ENCODE measurements around the gene SEZ6.

SEZ6 gene

GRCh38 chr17:29003289-29003688 is 2.5 kb downstream of the SEZ6 start:
- no peak for DNase-seq

GRCh38 chr17:29002811-29003210 is 3.0 kb downstream of the SEZ6 start:
- DNase-seq = no peak

DNA sequence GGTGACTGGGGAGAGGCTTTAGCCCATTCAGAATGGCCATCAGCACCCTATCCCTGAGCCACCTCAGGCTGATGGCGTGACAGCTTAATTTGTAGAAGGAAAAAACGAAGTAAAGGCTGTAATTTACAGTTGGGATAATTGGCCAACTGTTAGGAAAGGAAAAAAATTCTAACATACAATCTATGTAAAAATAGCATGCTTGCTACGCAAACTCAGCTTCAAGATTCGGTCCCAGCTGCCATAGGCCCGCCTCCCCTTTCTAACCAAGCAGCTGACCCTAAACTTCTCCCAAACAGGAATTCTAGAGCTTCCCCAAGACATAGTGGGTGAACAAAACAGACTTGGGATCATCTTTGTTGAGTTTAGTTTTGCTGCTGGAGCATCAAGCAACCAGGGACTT is 4.9 kb downstream of the SEZ6 start:
- no peak for DNase-seq

GRCh38 chr17:28999206-28999605 is 6.6 kb downstream of the SEZ6 start:
- no peak for DNase-seq

DNA sequence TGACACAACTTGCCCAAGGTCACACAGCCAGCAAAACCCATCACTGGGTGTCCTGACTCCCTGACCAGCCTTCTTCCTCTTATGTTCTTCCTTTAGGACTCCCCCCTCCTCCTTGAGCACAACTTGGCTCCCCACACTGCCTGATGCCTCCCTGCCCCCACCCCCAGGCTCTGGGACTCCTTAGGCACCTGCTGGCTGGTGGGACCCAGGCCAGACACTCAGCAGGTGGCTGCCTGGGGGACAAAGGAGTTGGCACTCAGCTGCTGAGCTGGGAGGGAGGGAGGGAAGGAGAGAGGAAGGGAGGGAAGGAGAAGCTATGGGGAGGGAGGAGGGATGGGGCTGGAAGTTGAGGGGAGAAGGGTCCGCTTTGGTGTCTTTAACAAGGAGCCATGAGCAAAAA is 8.0 kb downstream of the SEZ6 start:
- DNase-seq = no peak

DNA sequence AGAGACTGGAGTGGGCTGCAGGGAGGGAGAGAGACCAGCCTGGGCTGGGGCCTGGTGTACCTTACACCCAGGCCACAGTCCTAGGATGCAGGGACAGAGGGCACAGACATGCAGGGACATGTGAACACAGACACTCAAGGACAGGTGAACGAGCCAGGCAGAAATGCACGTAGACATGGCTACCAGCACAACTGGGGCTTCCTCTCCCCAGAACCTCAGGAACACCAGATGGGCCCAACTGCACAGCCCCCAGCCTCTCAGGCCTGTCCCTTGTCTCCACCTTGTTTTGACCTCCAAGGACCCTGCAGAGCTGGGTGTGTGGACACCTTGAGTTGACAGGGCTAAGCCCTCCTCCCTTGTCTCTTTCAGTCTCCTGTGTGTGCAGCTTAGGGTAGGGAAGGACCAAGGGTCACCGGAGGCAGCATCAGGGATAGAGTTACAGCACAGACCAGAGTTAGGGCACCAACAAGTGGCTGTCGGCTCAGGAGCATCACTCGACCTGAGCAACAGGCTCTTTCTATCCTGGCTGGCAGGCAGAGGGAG is 9.2 kb downstream of the SEZ6 start:
- DNase-seq = no peak

GRCh38 chr17:28993645-28994426 is 12.0 kb downstream of the SEZ6 start:
- DNase-seq = no peak

DNA sequence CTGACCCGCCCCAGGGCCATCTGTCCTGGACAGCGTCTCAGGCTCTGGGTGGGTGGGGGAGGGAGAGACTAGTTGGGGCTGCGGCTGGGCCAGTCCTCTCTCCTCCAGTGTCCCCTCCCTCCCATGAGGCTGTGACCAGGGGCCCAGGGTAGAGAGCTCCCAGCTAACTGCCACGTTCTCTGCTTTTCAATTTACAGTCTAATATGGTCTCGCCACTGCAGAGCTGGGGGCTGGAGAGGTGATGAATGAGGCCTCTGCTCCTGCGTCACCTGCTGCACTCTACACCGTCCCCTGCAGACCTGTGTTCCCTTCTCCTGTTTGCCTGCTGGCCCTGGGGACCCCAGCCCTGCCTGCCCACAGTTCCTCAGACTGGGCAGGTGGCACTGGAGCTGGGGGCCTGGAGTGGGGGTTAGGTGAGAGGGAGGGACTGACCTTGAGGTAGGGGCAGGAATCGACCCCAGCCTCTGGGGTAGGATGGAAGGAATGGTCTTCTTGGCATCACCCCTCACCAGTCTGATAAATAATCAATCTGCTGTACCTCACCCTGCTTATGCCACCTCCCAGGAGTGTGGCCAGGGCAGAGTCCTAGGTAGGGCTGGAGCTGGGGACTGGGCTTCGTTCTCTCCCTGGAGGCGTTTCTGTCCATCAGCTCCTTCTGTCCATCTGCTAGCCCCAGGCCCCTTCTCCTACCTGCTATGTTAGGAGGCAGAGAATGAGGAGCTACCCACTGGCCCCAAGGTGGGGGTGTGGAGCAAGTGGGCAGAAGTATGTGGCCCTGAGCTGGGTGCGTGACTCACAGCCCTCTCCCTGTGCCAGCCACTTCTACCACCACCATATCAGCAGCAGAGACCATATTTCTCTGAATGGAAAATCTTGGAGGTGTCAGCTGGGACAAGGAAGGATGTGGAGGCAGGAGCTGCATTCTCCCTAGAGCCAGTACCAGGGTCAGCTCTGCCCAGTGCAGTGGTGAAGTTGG is 12.9 kb downstream of the SEZ6 start:
- DNase-seq = no peak

DNA sequence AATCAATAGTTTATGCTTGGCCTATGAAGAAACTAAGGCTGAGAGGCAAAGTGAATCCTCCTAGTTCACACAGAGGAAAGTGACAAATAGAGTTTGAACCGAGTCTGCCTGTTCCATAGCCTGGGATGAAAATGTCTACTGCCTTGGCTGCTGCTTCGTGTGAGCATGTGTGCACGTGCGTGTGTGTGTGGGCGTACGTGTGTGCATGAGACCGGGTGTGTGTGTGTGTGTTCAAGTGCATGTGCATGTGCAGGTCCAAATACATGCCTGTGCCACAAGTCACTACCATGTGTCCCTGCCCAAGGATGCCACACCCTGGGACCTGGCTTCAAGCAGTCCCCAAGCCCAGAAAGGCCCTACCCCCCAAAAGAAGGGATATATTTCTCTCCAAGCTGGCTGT is 13.6 kb downstream of the SEZ6 start:
- no peak for DNase-seq

- DNase-seq = no peak
Measured at GRCh38 chr17:28991779-28992178, 14.1 kb downstream of the SEZ6 start.

- no peak for DNase-seq
Measured at GRCh38 chr17:28989028-28989427, 16.8 kb downstream of the SEZ6 start.

DNA sequence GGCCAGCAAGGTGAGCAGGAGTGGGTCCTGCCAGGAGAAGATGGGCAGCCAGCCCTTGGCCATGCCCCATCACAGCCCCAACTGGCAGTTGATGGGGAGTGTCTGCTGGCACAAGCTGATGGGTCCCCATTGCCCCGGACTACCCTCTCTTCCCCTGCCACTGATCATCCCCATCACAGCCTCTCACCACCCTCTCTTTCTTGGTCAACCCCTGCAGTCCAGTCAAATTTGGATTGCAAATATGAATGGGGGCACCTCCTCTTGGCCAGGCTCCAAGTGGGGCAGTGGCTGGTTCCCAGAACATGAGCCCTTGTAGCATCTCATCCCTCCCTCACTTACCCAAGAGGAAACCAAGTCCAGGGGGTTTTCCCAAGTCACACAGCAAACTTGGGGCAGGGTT is 17.4 kb downstream of the SEZ6 start:
- no peak for DNase-seq

DNA sequence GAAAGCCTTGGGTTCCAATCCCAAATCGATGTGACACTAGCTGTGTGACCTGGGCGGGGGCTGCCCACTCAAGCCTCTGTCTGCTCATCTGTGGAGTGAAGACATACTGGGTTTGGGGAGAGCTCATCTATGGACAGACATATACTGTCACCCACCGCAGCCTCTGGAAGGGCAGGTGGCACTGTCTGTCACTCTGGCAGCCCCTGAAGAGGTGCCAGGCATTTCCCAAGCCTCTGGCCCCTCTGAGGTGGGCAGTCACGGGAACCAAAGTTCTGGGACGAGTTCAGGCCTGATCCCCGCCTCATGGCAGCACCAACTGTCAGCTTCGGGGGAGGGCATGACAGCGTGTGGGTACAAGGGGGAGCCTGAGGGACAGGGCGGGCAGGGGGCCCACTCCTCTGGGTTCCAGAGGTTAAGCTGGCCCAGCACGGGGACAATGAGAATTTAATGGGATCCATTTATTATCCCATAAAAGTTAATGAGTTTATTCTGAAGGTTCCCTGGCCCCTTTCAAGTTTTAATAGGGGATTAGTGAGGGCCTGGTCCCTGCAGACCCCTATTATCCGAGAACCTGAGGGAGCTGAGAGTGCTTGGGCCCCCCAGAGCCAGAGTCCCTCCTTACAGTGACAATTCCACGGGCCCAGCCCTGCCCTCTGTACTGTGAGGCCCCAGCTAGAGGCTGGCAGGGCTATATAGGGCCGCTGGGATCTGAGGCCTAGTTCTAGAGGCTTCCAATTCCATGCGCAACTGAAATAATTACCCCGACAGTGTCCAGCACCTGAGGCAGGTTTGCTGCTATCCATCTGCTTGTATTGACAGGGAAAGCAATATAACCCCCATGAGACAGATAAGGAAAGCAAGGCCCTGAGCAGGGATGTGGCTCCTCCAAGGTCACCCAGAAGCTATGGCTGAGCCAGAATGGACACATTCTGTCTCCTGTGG is 18.8 kb downstream of the SEZ6 start:
- no peak for DNase-seq

GRCh38 chr17:28985950-28986713 is 19.7 kb downstream of the SEZ6 start:
- DNase-seq = no peak

DNA sequence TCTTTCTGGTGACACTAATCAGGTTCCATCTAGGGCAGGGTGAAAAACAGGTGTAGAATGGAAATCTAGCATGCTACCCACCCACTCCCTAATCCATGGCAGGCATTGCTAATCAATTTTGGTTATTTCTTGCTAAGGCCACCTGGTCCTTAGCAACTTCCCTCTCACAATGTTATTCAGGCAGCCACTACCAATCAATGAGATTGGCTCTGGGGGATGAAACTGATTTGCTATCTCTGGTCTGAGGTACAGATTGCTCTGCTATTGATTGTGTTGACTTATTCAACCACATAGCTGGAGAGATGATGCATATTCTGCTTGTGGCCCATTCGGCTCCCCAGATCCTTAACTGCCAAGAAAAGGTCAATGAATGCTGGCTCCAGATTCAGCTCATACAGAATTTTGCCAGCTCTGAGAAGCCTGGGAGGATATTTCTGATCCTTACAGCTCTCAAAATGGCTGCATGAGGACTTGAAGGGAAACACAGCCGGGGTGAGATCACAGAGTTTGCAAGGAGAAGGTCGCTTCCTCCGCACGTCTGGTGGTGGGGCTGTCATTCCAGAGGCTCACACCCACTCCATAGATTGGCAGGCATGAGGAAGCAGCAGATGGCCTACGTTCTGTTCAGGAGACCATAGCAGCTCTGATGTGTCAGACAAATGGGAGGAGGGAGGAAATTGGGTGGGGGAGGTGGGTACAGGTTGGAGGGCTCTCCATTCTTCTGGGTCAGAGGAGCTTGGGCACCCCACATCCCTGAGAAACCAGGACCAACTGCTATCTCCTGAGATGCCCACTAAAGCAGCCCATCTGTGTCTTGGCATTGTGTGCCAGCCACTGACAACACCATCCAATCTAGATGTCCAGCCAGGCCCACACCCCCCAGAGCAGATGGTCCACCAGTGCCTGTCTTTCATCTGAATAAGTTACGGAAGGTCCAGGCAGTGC is 22.3 kb downstream of the SEZ6 start:
- peak in 37 of 58 donors; percentile 6 to 83 (median 46) for DNase-seq

- no peak for DNase-seq
Measured at GRCh38 chr17:28982131-28982793, 23.6 kb downstream of the SEZ6 start.

GRCh38 chr17:28978356-28978964 is 27.4 kb downstream of the SEZ6 start:
- no peak for DNase-seq

All from anterior cingulate cortex (tissue), 58 donors.